HUES48 (cell line): ENCODE results near the gene PKIG.

ENCODE experiments used
- H3K27ac ChIP-seq: one replicate; pipeline ENCODE4 v1.7.0; 2013; ENCODE audit warnings: low read depth, low read length, inconsistent platforms
- H3K27me3 ChIP-seq: 2 replicates; pipeline ENCODE4 v1.6.1; 2013; ENCODE audit warnings: mild to moderate bottlenecking, low read length; ENCODE audit not compliant: control insufficient read depth, insufficient read depth
- H3K36me3 ChIP-seq: 2 replicates; pipeline ENCODE4 v1.6.1; 2013; ENCODE audit warnings: low read length; ENCODE audit not compliant: control insufficient read depth, insufficient read depth
- H3K4me1 ChIP-seq: 2 replicates; pipeline ENCODE4 v1.6.1; 2013; ENCODE audit warnings: mild to moderate bottlenecking, low read length; ENCODE audit not compliant: control insufficient read depth, insufficient read depth
- H3K4me3 ChIP-seq: 2 replicates; pipeline ENCODE4 v1.5.1; 2013; ENCODE audit warnings: mild to moderate bottlenecking, low read depth, low read length
- H3K9ac ChIP-seq: 2 replicates; pipeline ENCODE4 v1.6.1; 2013; ENCODE audit warnings: mild to moderate bottlenecking, low read depth, low read length, moderate library complexity
- H3K9me3 ChIP-seq: 2 replicates; pipeline ENCODE4 v1.6.1; 2013; ENCODE audit warnings: low read length; ENCODE audit not compliant: control insufficient read depth, insufficient read depth

Gene PKIG

DNA sequence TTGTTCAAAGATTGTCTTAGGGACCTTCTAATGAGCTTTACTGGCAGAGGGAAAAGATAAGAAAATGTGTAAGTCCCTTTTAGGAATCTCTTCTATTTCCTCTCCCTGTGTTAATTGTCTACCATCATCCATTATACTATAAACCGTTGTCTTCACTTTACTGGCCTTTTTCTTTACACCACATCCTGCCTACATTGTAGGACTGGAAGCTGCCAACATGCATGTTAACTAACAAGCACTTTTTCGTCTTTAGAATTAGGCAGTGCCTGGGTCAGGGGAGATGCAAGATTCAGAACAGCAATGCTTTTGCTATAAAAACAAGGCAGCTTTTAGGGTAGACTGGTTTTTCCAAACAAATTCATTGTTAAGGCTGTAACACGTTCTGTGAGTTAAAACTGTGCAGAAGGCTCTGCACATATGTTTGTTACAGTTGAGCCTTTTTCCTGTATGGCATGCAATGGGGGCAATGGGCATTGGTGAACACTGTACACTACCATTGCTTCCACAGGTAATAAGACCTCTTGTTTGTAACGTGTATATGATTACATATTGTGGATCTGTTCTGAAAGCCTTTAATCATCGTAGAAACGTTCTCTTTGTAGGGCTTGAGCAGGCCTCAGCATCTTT, 10.9 kb upstream of the PKIG start:
- Histone ChIP-seq H3K27ac (no peak overlapping the region), H3K27me3 (no peaks in the 10 kb centered on the region), H3K9me3 (no peaks in the 10 kb centered on the region), H3K9ac (no peak overlapping the region), H3K36me3 (no peaks in the 10 kb centered on the region), H3K4me1 (0 out of 2 replicates have a peak, but pooled peaks cover 2% of the 10 kb centered on the region), H3K4me3 (no peak overlapping the region)

DNA sequence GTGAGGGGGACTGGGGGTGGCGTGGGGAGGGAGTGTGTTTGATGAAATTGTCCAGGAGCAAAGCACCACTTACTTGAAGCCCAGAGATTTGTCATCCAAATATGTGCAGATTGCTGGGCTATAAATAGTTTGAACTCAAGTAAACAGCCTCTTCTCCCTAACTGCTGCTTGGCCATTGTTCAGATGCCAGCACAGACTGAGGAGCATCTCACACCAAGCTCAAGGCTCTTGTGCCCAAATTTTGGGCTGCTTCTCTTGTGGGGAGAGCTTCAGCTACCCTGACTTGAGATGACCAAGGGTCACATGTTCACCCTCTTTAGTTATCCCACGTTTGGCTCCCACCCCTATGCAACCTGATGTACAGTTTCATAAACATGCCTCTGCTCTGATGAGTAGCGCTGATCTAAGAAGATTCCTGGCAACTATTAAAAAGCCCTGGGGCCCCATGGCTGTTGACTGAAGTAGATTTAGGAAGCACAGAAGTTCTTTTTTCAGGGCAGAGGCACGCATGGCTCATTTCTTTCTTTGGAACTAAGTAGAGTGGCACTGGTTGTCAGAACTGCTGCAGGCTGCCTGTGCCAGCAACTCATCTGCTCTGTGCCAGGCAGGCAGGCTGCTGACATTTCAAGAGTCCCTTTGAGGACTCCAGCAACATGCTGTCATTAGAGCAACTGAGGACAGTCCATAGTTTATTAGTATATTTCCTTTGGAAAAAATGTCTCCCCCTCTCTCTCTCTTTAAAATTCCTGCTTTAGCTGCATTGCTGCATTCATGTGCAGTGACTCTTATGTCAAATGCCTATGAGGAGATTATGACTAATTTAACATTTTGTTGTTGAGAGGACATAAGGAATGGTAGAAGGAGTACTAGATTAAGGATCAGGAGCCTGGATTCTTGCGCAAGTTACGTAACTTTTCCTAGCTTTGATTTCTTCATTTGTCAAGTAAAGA, 9.6 kb upstream of the PKIG start:
- Histone ChIP-seq H3K9me3 (no peaks in the 10 kb centered on the region), H3K4me3 (no peak overlapping the region), H3K27ac (no peak overlapping the region), H3K9ac (no peak overlapping the region), H3K4me1 (0 out of 2 replicates have a peak, but pooled peaks cover 4% of the 10 kb centered on the region), H3K36me3 (no peaks in the 10 kb centered on the region), H3K27me3 (no peaks in the 10 kb centered on the region)

DNA sequence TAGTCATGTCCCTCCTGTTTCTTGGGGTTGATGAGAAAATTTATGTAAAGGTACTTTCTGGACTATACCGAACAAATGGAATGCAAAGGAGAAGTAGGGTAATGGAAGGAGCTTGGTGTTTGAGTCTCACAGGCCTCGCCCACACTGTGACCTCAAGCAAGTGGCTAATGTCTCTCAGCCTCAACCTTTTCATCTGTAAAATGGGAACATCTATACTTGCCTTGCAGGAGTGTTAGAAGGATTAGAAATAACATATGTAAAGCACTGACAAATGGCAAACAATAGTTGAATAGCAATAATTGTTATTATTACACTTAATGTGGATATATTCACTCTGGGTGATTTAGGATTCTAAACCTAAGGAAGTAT, 8.9 kb upstream of the PKIG start:
- no peaks in the 10 kb centered on the region for H3K27me3 ChIP-seq
- no peak overlapping the region for H3K27ac ChIP-seq
- H3K4me3 ChIP-seq: no peak overlapping the region
- no peaks in the 10 kb centered on the region for H3K9me3 ChIP-seq
- no peaks in the 10 kb centered on the region for H3K36me3 ChIP-seq
- 0 out of 2 replicates have a peak, but pooled peaks cover 4% of the 10 kb centered on the region for H3K4me1 ChIP-seq
- H3K9ac ChIP-seq: no peak overlapping the region

DNA sequence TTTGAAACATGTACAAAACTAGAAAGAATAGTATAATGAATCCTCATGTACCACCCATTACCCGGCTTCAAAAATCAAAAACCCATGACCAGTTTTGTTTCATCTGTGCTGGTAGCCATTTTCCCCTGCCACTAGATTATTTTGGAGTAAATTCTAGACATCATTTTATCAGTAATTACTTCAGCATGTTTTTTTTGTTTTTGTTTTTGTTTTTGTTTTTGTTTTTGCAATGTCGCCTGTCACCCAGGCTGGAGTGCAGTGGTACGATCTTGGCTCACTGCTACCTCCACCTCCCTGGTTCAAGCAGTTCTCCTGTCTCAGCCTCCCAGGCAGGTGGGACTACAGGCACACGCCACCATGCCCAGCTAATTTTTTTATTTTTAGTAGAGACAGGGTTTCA, 8.0 kb upstream of the PKIG start:
- no peak overlapping the region for H3K9ac ChIP-seq
- H3K4me3 ChIP-seq: no peak overlapping the region
- no peak overlapping the region for H3K27ac ChIP-seq
- H3K36me3 ChIP-seq: no peaks in the 10 kb centered on the region
- H3K27me3 ChIP-seq: no peaks in the 10 kb centered on the region
- H3K9me3 ChIP-seq: no peaks in the 10 kb centered on the region
- H3K4me1 ChIP-seq: 0 out of 2 replicates have a peak, but pooled peaks cover 4% of the 10 kb centered on the region

DNA sequence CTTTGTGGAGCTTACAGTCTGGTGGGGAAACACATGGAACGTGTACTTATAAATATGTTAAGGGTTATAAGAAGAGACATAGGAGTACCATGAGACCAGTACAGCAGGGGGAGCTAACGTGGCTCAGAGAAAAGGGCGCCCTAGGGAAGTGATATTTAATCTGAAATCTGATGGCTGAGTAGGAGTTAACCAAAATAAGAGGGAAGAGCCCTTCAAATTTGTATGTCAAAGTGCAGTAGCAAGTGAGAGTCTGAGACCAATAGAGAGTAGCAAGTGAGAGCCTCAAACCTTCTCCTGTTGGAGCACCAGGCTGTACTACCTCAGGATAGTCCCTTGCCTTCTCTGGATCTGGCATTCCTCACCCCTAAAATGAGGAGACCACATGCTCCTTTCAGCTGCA, 6.1 kb upstream of the PKIG start:
- H3K4me3 ChIP-seq: no peak overlapping the region
- no peaks in the 10 kb centered on the region for H3K27me3 ChIP-seq
- no peak overlapping the region for H3K9ac ChIP-seq
- H3K4me1 ChIP-seq: 0 out of 2 replicates have a peak, but pooled peaks cover 4% of the 10 kb centered on the region
- H3K9me3 ChIP-seq: no peaks in the 10 kb centered on the region
- no peaks in the 10 kb centered on the region for H3K36me3 ChIP-seq
- H3K27ac ChIP-seq: no peak overlapping the region

DNA sequence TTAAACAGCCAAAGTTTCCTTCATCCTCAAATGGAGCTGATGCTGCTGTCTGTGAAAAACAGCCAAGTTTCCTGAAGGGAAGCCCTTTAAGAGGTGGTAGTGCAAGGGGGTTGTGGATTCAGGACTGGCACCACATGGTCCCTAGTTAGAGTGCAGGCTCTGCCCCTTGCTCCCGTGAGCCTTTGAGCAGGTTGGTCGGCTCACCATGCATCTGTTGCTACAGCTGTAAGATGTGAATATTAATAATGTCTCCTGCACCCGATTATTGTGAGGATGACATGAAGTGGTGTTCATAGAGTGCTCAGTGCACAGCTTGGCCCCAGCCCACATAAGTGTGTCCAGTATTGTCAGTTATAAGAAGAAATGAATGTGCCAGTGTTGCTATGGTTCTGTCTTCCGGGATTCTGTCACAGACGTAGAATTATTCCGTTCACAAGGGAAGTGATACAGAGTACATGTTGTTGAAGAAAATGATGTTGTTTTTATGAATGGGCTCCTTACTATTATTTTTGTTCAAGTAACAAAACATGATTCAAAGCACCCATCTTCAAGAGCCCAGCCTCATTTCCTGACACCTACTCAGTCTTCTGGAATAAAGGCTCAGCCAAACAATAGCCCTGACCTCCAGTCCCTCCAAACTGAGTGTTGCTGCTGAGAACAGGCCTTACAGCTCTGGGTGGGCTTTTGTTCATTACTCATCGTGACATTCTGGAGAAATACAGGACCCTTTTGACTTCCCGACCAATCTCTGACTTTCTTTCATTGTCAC, 2.9 kb upstream of the PKIG start:
- no peak overlapping the region for H3K4me3 ChIP-seq
- H3K27me3 ChIP-seq: no peaks in the 10 kb centered on the region
- H3K9me3 ChIP-seq: no peaks in the 10 kb centered on the region
- H3K9ac ChIP-seq: no peak overlapping the region
- peaks cover 4% of the 10 kb centered on the region; the same call in 1 of the 2 replicates for H3K4me1 ChIP-seq
- no peaks in the 10 kb centered on the region for H3K36me3 ChIP-seq
- H3K27ac ChIP-seq: no peak overlapping the region

DNA sequence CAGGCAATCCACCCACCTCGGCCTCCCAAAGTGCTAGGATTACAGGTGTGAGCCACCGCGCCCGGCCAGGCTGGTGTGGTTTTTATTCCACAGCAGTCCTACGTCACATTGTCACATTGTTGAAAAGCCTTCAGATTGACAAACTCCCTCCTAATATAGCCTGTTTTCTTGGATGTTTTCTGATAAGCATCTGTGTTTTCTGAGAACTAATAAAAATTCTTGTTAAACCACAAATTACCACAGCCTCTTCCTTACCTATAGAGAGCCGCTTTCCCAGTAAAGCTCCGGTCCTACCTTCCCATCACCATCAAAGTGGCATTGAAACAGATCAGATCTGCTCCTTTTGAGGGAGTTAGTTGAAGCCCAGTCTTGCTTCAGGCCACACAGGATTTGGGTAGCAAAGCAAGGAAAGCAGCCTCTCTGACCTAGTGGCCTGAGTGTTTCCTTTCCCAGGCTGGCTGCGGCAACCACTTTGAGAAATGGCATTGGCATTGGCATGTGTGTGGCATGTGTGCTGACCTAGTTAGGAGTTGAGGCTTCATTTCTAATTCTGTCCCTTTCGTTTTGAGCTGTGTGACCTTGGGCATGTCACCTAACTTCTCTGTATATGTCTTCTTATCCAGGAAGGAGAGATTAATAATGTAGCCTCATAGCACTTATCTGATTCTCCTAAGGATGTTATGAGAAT, 1.7 kb upstream of the PKIG start:
- Histone ChIP-seq H3K4me3 (no peak overlapping the region), H3K27me3 (no peaks in the 10 kb centered on the region), H3K4me1 (peaks cover 14% of the 10 kb centered on the region), H3K27ac (no peak overlapping the region), H3K9ac (no peak overlapping the region), H3K36me3 (no peaks in the 10 kb centered on the region), H3K9me3 (no peaks in the 10 kb centered on the region)

DNA sequence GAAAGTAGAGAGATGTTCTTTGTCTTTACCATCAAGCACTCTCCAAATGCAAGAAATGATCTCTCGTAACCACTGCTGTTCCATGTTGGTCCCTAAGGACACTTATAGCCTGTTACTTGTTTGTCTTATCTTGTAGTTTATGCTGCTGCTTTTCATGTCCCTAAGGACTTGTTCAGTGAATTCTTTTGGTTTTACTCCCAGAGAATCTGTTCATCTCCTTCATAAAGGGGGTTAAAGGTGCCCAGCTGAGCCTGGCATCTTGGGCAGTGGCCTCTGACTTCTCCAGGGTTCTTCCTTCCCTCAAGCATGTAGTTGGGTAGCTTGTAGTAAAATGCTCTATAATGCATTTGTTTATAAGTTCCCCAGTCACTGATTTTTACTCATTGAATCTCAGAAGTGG, 864 bp upstream of the PKIG start:
- Histone ChIP-seq H3K27ac (no peak overlapping the region), H3K27me3 (no peaks in the 10 kb centered on the region), H3K9me3 (no peaks in the 10 kb centered on the region), H3K36me3 (no peaks in the 10 kb centered on the region), H3K4me3 (no peak overlapping the region), H3K9ac (no peak overlapping the region), H3K4me1 (peaks cover 17% of the 10 kb centered on the region)

DNA sequence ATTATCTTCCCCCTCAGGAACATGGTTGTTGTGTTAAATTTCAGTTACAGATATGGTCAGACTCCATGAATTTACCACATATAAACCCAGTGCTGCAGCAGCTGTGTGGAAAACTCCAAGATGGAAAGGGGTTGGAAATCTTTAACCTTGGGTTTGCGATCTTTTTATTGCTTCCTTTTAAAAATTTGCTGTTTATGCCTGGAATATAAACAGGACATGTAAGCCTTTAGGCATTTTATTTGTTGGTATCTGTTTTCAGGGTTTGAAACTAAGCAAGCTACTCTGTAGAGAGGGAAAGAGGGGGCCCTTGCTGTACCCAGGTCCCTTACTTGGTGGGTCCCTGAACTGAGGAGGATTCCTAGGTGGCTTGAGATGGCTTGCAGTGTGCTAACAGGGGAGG, 778 bp downstream of the PKIG start:
- Histone ChIP-seq H3K36me3 (no peaks in the 10 kb centered on the region), H3K9me3 (no peaks in the 10 kb centered on the region), H3K27ac (no peak overlapping the region), H3K27me3 (no peaks in the 10 kb centered on the region), H3K9ac (no peak overlapping the region), H3K4me1 (peaks cover 16% of the 10 kb centered on the region), H3K4me3 (no peak overlapping the region)

DNA sequence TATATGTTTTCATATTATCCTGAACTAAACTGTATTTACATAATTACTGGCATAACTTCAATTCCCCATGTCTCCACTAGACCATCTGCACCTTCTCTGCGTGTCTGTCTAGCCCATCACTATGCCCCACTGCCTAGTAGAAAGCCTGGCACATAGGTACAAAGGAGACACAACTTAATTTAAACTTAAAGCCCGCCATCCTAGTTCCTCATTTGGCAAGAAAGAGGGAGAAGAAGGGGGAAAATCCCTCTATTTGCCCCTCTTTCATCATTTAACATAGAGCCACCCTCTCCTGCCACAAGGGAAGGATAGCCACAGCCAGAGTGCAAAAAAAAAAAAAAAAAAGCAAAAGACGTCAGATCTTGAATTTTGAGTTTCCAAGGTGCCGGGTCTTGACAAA, 1.8 kb downstream of the PKIG start:
- no peak overlapping the region for H3K4me3 ChIP-seq
- H3K9ac ChIP-seq: no peak overlapping the region
- no peak overlapping the region for H3K27ac ChIP-seq

More for the DNA sequence above, 1.8 kb downstream of the PKIG start:
- no peaks in the 10 kb centered on the region for H3K36me3 ChIP-seq
- H3K9me3 ChIP-seq: no peaks in the 10 kb centered on the region
- no peaks in the 10 kb centered on the region for H3K27me3 ChIP-seq
- peaks cover 16% of the 10 kb centered on the region for H3K4me1 ChIP-seq
